Vagina (tissue), 2 donors: ENCODE data around the gene ZNF536.

Source experiments
- POLR2A ChIP-seq, 2 donors: fragments of 450-650 bp; IDR thresholded peaks; one replicate each; pipeline ENCODE4 v1.6.1; 2017; ENCODE audit warnings: antibody characterized with exemption in 2 of 2, mild to moderate bottlenecking in 2 of 2, moderate library complexity in 2 of 2
- POLR2AphosphoS5 ChIP-seq, 2 donors: sonication (generic); formaldehyde crosslinking; IDR thresholded peaks; one replicate each; pipeline ENCODE4 v1.9.0; 2017; ENCODE audit warnings: antibody characterized with exemption in 2 of 2, mild to moderate bottlenecking in 2 of 2, low read depth in 1 of 2; ENCODE audit not compliant: insufficient read depth in 1 of 2

- TF ChIP-seq POLR2A (IDR thresholded peaks at IDR 0.05) (no peak), POLR2AphosphoS5 (IDR thresholded peaks at IDR 0.05; ENCODE audit: insufficient read depth in 1 of 2, low read depth in 1 of 2) (no peak)
These were observed 116.0 kb downstream of the ZNF536 start for GRCh38 chr19:30488191-30488590.
